GM12874 (cell line): Measurements from ENCODE around the gene RFNG.

Experiments used
- TF ChIP-seq, protein P1 (sequence below): IDR thresholded peaks from 2 replicates; pipeline ENCODE4 v1.5.1; 2011; ENCODE audit warnings: low read depth, mild to moderate bottlenecking, control low read depth, low read length, moderate library complexity; ENCODE audit not compliant: insufficient read depth

RFNG gene

DNA sequence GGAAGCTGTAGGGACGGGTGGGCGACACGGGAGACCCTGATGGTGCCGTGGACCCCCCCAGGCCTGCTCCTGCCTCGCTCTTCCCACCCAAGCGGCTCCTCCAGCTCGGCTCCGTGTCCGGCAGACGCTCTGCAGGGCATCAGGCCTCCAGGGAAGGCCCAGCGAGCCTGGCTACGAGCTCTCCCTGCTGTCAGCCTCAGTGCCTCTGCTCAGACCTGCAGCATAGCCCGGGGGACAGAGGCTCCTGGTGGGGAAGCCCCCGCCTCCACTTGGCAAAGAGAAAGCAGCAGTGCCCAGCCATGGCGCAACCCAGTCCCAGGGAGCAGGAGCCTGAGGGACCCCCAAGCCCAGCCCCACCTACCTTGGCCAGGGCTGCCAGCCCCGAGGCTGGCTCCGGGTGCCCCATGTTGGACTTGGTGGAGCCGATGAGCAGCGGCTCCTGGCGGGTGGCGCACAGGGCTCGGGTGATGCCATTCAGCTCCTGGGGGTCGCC is 40.5 kb upstream of the RFNG start:
- TF ChIP-seq, protein P1, sequence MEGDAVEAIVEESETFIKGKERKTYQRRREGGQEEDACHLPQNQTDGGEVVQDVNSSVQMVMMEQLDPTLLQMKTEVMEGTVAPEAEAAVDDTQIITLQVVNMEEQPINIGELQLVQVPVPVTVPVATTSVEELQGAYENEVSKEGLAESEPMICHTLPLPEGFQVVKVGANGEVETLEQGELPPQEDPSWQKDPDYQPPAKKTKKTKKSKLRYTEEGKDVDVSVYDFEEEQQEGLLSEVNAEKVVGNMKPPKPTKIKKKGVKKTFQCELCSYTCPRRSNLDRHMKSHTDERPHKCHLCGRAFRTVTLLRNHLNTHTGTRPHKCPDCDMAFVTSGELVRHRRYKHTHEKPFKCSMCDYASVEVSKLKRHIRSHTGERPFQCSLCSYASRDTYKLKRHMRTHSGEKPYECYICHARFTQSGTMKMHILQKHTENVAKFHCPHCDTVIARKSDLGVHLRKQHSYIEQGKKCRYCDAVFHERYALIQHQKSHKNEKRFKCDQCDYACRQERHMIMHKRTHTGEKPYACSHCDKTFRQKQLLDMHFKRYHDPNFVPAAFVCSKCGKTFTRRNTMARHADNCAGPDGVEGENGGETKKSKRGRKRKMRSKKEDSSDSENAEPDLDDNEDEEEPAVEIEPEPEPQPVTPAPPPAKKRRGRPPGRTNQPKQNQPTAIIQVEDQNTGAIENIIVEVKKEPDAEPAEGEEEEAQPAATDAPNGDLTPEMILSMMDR = no peak

DNA sequence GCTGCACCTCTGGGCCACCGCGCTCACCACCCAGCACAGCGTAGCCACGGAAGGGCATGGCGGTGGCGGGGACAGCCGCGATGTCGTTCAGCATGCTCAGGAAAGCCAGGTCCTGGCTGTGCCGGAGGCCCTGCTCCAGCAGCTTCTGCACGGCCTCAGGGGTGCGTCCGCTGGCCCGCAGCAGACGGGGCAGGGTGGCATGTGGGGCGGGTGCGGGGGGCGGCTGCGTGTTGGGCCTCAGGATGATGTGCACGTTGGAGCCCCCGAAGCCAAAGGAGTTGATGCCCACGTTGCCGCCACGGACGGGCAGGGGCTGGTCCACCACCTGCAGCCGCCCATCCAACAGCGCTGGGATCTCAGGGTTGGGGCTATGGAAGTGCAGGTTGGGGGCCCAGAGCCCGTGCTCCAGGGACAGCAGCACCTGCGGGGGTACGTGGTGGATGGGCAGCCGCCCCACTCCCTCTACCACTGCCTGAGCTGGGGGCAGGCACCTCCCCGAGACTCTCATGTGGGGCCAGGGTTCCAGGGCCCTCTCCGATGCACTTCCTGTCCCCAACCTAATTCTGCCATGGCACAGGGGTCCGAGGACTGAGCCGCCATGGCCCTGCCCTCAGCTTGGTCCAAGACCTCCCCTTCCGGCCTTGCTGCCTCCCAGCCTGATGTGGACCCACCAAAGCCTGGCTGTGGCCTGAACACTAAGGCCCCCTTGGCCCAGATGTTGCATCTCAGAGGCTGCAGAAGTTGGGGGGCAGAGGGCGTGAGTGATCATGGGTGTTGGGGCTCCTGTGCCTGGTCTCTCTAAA is 39.9 kb upstream of the RFNG start:
- TF ChIP-seq, protein P1 = no peak

DNA sequence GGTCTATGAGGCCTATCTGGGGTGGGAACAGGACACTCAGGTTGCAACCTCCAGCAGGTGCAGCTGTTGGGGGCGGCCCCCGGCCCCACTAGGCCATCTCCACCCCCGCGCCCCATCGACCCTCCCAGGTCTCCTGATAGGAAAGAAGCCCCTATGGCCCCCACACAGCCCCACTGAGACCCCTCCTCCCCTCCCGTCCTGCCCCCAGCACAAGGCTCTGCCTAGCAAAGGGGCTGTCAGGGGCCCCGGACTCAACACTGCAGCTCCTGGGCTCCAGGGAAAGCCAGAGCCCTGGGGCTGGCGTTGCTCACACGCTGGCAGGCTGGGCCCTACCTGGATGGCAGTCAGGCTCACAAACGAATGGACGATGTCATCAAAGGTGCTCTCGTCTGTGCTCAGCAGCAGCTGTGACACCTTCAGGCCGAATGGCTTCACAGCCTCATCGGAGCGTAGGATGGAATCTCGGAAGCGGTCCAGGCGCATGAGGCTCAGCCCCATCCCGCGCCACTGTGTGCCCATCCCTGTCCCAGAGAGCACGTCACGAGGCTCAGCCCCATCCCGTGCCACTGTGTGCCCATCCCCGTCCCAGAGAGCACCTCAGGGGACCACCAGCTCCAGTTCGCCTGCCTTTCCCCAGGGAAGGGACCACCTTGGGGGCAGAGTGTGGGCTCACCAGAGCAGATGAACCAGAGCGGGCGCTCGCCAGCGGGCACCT is 39.1 kb upstream of the RFNG start:
- TF ChIP-seq, protein P1 = no peak

DNA sequence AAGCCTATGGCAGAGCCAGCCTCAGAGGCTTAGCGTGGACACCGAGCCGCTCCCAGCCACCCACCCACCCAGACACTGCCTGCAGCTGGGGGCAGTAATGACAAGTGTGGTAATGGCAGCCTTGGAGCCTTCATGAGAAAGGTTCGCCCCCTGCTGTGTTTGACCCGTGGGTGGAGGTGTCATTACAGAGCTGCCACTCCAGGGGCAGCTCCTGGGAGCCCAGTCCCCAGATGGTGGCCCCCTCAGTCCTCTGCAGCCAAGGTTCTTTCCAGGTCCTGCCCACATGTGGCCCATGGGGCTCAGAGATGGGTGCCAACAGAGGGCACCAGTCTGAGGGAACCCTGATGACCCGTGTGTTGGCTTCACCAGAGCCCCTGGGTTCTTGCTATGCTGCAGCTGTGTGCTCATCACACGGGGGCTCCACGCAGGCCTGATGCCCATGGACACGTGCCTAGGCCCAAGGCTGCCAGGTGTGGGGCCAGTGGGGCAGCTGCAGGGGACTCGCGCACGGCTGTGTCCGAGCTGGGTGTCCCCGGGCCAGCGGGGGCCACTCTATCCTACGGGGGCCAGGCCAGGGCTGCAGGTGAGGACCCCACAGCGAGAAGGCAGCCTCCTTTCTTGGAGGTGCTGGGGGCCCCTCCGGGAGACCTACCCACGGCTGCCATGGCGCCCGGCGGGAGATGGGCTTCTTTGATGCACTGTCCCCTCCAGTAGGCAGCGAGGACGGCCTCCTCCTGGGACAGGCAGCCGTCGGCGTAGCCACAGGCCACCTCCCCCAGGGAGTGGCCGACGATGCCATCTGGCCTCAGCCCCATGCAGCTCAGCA is 38.3 kb upstream of the RFNG start:
- TF ChIP-seq, protein P1 = no peak

DNA sequence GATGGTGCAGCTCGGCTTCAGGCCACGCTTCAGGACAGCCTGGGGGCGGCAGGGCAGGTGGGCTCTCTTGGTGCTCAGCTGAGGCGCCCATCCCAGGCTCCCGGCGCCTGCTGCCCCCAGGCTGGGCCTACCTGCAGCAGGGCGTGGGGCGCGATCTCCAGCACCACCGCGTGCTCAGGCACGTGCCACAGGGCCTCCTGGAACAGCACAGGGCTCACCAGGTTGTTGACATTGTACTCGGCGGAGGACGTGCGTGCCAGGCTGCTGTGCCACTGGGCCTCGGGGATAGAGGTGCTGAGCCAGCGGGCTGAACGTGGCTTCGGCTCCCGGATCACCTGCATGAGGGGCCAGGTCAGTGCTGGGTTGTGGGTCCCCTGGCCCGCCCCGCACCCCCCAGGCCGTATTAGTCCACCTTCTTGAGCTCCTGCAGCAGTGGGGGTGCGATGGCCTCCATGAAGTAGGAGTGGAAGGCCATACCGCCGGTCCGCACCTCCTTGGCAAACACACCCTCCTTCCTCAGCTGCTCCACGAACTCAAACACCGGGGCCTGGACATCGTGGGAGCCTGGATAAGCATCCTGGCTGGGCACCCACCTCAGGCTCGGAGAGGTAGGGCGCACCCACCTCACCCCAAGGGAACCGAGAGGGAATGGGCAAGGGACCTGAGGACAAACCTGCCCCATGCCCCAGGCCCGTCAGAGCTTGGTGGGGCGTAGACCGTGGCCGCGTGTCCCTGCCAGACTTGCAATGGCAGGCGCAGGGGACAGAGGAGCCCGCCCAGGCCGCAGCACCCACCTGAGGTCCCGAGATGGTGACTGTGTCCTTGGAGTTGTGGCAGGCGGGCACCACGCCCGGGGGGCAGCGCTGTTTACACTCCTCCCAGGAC is 37.5 kb upstream of the RFNG start:
- TF ChIP-seq, protein P1 = no peak

DNA sequence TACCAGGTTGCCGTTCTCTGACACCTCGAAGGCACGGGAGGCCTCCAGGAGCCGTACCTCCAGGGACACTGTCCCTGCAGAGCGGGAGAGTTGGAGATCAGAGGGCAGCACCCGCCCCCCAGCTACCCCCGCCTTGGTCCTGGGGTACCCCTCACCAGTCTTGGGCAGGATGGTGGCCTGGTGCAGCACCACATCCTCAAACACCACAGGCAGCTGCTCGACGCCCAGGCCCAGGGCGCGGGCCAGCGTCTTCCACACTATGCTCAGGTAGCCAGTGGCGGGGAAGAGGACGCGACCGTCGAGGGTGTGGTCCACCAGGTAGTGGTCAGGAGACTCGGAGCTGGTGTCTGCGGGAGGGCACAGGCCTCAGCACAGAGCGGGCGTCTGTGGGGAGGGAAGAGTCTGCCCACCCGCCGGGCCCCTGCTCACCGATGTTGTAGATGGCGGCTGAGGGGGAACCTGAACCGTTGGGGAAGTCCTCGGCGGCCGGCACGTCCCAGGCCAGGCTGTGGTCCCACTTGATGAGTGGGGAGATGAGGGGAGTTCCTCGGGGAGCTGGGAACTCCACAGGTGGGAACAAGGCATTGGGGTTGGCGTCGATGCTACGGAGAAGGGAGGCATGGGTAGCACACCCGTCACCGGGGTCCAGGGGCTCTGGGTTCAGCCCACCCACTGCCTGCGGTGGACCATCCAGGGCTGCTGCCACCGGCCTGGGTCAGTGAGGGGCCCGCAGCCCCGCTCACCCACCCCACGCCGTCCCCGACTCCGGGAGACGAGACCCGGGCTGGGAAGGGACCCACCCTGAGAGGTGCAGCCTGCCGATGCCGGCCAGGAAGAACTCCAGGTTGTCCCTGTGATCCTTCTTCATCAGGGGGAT is 36.6 kb upstream of the RFNG start:
- TF ChIP-seq, protein P1 = no peak
